HPDE6-E6E7 (cell line): ENCODE results near the gene PUM2.
A peak's percentile ranks its signal among the peaks of the same experiment; 100 is the strongest.

ENCODE experiments used
- DNase-seq: peaks from one replicate; pipeline ENCODE4 v3.0.0; 2011; ENCODE audit warnings: missing footprints; ENCODE audit errors: extremely low spot score

The PUM2 gene

DNA sequence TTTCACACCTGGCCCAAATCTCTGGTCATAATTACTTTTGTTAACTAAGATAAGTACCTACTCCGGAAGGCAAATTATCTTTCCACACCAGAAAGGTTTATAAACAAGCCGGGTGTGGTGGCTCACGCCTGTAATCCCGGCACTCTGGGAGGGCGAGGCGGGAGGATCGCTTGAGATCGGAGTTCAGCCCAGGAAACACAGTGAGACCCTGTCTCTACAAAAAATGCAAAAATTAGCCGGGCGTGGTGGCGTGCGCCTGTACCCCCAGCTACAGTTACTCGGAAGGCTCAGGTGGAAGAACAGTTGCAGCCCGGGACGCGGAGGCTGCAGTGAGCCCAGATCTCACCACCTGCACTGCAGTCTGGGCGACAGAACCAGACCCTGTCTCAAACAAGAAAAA lies 2.1 kb downstream of the PUM2 start:
- no peak for DNase-seq

DNA sequence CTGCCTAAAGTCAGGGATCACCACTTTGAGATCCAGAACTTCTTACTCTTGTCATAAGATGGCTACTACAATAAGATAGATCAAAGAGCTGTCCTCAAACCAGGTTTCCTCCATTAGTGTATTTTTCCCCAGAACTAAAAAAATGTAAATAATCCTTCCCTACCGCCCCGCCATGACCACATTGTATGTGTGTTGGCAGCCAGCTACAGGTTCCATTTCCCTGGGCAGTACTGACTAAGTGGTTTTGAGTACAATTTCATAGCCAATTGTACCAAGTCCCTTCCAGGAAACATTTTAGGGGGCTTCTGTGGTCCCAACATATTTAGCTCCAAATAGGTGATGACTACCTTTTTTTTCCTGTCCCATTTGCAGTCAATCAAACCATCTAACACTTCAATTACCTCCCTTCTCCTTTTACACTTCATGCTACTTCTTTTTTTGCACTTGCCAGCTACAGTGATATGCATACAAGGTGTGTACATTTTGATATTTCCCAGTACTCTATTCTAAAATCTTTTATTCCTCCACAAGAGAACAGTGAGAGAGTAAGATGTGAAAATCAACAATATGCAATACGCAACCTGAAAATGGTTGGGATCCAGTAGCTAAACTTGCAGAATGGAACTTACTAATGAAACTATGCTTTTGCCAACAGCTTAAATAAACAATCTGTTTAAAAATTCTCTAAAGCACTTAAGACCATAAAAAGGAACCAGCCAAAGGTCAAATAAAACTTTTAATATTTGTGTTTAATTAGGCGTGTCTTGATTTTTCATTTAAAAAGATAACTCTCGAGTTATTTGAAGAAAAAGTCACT lies 3.9 kb downstream of the PUM2 start:
- DNase-seq = no peak

DNA sequence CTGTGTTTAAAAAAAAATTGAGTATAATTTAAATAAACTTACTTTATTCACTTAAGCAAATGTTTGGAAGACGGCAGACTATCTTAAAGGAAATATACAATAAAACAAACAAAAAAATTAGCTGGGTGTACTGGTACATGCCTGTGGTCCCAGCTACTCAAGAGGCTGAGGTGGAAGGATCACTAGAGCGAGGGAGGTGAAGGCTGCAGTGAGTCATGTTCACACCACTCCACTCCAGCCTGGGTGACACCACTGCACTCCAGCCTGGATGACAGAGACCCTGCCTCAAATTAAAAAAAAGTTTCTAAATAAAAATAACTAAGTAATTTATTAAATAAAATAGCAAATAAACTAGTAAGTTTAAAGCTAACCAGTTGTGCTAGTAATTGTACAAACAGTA lies 7.5 kb downstream of the PUM2 start:
- no peak for DNase-seq

DNA sequence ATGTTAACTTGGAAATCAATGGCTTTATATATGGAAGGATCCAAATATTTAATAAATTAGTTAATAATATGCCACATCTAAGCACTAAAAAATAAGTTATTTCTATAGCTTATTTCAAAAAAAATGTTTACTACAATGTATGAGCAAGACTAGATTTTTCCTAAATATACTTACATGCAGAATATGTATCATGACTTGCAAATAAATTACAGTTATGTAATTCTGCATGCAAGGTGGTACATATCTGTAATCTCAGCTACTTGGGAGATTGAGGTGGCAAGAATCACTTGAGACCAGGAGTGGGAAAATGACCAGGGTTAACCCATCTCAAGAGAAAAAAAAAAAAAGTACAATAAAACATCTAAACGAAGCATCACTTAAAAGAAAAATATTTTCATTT lies 11.6 kb downstream of the PUM2 start:
- no peak for DNase-seq

DNA sequence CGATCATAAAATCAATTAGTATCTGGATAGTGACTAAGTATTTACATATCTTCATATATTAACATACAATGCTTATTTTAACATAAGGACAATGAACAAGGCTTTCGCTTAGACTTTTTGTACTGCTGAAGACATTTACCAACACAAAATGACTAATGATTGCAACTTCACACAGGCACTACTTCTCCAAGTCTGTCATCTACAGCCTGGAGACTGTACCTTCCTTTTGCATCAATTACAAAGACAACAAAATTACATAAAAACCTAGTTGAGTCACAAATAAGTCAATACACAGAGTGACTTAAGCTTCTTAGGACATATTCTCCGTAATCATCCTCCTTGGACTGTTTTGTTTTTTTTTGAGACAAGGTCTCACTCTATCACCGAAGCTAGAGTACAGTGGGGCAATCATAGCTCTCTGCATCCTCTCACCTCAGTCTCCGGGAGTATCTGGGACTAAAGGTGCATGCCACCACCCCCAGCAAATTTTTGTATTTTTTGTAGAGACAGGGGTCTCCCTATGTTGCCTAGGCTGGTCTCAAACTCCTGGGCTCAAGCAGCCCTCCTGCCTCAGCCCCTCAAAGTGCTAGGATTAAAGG lies 15.9 kb downstream of the PUM2 start:
- no peak for DNase-seq

DNA sequence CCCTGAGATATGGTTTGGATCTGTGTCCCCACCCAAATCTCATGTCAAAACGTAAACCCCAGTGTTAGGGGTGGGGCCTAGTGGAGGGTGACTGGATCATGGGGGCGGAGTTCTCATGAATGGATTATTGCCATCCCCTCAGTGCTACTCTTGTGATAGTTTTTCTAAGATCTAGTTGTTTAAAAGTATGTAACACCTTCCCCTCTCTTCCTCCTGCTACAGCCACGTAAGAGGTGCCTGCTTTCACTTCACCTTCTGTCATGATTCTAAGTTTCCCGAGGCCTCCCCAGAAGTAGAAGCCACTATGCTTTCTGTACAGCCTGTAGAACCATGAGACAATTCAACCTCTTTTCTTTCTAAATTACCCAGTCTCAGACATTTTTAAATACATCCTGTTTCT lies 16.9 kb downstream of the PUM2 start:
- no peak for DNase-seq

DNA sequence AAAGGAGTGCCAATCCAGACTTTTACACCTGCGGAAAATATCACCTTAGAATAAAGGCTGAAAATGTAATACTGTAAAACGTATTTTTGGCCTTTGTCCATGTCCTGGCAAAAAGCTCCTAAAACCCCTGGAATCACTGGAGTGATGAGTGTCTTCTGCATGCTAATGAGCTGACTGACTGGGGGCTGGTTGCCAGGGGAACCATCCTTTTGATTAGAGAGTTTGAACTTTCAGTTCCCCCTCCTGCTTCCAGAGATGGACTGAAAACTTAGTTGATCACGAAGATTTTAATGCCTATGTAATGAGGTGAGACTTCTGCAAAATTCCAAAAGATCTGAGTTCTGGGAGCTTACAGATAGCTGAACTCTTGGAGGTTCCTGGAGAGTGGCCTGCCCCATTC lies 20.5 kb downstream of the PUM2 start:
- no peak for DNase-seq

DNA sequence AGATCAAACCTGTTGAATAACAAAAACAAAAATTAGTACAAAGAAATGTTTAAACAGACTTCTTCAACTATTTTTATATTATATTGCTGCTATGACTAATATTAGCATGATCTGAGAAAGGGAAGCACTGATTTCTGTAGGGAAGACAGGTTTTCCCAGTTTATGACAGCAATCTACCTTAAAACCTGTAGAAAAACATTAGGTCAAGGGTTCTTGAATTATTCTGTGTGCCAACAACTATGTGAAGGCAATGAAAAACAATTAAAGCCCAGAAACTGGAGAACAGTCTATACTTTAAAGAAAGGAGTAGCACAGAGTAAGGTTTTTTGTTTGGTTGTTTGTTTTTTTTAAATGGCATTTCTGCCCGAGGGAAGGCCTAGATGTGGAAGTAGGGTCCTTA lies 23.3 kb downstream of the PUM2 start:
- peak; percentile 39 for DNase-seq

DNA sequence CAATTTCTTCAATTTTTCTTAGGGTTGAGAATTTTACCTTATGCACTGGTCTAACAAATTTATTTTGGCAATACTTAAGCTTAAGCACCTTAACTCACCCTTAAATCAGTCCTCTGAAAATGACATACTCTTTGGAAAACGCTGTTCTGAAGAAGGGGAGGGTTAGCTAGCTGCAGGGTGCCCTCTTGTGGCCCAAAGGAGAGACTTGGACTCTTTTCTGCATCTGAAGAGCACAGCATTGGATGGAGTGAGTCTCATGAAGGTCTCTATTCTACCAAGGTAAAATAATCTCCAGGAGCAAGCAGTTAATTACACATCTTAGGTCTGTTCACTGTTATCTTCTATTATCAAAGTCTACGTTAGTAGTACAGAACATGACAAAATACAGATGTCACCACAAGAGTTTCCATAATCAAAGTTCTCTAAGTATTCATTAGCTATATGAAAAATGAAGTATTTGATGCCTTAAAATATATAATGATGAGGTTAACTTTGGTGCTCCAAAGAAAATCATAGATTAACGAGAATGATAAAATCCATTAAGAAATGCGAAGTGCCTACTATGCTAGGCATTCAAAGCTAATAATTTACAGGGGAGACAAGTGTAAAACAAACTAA lies 24.4 kb downstream of the PUM2 start:
- DNase-seq = peak; percentile 39

DNA sequence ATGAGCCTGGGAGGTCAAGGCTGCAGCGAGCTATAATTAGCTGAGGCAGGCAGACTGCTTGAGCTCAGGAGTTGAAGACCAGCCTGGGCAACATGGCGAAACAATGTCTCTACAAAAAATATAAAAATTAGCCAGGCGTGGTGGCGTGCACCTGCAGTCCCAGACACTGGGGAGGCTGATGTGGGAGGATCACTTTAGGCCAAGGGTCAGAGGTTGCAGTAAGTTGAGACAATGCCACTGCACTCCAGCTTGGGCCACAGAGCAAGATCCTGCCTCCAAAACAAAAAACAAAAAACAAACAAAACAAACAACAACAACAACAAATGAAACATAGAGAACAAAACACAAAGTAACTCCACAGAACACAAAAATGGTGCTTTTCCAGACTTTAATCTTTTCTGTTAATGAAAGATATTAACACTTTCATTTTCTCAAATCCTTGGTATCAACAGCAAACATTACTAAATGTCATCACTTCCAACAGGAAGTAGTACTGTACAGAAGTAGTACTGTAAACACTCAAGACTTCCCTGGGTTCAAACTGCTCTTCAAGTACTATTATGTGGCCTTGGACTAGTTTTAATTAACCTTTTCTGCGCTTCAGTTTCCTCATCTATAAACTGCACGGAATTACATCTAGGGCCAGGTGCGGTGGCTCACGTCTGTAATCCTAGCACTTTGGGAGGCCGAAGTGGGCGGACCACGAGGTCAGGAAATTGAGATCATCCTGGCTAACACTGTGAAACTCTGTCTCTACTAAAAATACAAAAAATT lies 27.9 kb downstream of the PUM2 start:
- no peak for DNase-seq

DNA sequence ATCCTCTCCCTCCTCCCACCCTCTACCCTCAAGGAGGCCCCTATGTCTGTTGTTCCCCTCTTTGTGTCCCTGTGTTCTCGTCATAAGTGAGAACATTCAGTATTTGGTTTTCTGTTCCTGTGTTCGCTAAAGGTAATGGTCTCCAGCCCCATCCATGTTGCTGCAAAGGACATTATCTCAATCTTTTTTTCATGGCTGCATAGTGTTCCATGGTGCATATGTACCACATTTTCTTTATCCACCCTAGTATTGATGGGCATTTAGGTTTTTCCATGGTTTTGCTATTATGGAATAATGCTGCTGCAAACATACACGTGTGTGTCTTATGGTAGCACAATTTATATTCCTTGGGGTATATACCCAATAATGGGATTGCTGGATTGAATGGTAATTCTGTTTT lies 33.0 kb downstream of the PUM2 start:
- no peak for DNase-seq

DNA sequence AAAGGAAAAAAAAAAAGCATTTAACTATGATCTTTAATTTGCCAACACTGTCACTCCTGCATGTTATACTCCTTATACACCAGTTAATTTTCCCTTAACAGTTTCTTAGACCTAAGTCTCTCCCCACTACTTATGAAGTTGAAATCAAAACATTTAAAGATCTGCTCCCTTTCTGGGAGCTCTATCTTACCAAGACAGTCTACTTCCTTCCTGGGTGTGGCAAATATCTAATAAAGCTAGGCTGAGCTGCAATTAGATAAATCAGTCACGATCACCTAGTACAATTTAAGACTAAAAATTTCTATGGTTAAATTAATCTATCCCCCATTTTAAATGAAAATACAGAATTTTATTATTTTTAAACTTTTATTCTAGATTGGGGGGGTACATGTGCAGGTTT lies 33.4 kb downstream of the PUM2 start:
- DNase-seq = no peak

DNA sequence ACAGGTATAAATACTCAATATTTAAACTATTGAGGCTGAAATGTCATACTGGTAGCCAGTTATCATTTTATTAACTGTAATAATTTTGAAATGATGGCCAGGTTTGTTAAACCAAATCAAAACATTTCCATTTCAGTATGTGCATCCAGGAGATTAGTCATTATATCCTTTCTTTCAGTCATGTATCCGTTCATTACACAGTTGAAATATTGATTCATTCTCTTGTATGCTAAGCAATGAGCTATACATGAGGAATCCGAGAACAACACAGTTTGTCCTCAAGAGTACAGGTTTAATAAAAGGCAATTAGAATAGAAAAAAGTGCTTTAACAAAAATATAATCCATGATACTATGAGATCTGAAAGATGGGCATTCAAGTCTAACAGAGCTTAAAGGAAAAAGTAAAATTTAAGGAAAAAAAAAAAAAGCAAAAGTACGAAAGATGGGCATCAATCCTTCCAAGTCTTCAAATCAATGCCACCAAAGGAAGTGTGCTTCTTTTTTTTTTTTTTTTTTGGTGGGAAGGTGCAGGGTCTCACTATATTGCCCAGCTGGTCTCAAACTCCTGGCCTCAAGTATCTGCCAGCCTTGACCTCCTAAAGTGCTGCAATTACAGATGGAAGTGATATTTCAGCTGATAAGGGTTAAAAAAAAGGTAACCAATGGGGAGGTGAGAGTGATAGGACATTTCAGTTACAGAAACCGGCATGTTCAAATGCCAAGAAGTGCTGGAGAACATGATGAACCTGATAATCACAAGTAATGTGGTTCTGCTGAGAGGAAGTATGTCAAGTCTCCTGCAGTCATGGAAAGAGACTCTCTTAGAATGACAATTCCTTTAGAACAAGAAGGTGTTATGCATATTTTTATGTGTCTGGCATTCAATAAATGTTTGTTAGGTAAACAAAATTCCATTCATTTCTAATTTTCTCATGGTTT lies 35.8 kb downstream of the PUM2 start:
- no peak for DNase-seq

DNA sequence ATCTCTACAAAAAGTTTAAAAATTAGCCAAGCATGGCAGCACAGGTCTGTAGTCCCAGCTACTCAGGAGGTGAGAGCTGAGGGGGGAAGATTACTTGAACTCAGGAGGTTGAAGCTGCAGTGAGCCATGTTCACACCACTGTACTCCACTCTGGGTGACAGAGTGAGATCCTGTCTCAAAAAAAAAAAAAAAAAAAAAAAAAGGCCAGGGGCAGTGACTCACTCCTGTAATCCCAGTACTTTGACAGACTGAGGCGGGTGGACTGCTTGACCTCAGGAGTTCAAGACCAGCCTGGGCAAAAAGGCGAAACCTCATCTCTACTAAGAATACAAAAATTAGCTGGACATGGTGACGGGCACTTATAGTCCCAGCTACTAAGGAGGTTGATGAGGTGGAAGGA lies 37.0 kb downstream of the PUM2 start:
- DNase-seq = no peak

DNA sequence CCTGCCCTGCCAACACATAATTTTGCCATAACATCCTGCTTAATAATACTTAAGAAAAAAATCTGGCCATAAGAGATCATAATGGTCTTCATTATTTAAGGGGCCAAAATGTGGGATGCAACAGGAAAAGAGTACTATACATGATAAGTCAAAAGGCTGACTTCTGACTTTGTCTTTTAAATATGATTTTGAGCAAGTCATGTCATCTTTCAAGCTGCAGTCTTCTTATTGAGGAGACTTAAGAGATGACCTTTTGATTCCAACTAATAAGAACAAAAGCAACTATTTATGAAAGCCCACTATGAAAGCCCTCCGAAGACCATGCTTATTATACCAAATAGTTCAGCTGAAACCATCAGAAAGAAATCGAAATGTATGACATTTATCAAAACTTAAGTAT lies 41.6 kb downstream of the PUM2 start:
- DNase-seq = no peak

DNA sequence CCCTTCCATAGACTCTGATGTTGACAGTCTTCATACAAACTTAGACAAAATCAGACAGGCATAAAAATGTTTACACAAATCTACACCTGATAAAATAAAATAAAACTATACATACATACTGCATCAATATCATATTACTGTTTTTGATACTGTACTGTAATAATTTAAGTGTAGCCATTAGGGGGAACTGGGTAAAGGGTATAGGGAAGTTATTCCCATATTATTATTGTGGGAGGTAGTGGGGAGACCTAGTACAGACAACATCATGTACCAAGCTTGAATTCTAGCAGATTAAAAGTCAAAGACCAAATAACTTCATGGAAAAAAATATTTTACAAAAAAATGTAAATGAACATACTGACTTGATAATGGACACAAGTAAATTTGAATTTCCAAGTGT lies 43.3 kb downstream of the PUM2 start:
- DNase-seq = no peak

DNA sequence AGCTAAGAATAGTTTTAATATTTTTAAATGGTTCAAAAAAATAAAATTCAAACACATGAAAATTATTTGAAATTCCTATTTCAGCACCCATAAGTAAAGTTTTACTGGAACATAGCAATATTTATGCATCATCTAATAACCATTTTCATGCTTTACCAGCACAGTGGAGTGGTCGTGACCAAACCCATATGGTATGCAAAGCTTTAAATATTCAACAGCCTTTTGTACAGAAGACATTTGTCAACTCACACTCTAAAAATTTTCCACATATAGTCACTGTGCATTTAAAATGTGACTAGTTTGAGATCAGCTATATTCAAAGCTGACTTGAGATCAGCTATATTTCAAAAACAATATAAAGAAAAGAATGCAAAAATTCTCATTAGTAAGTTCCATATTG lies 46.2 kb downstream of the PUM2 start:
- no peak for DNase-seq

DNA sequence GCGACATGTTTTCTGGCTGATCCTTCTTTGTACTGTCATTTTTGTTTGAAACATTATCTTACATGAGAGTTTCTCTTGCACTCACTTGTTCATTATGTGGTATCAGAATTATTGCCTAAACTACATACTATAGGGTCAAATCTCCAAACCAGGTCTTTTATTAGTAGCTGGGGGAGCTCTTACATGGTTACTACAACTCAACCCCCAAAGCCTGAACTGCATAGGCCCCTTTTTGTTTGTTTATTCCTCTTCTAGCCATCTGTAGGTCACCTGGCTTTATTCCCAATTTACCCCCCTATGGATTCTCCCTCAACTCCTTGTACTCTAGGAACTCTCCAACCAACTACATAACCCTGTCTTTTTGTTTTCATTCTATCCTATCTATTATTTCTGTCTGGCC lies 46.7 kb downstream of the PUM2 start:
- DNase-seq = no peak

DNA sequence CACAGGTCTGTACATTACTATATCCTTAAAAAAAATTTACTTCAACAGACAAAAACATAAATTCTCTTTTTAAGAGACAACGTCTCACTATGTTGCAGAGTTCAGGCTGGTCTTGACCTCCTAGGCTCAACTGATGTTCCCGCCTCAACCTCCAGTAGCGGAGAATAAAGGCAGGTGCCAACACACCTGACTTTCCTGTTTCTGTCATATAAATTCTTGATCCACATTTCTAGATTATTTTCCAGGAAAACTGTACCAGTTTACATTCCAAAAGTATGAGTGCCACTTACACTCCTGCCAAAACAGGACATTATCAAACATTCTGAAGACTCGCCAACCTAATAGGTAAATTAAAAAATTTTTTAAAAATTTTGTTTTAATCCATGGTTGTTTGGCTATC lies 48.6 kb downstream of the PUM2 start:
- no peak for DNase-seq

DNA sequence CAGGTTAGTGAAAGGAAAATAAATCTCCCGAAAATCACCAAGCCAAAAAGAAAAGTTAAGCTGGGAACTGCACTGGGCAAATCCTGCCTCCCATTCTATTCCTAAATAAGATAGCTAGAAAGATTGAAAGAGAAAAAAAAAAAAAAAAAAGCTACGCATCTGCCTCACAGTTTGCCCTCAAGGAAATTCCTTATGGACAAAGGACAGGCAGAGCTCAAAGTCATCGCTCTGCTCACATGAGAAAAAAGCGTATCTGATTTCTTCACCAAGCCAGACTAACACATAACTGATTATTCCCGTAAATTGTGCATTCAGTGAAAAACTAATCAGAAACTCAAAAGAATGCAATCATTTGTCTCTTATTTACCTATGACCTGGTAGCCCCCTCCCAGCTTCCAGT lies 50.0 kb downstream of the PUM2 start:
- DNase-seq = no peak

DNA sequence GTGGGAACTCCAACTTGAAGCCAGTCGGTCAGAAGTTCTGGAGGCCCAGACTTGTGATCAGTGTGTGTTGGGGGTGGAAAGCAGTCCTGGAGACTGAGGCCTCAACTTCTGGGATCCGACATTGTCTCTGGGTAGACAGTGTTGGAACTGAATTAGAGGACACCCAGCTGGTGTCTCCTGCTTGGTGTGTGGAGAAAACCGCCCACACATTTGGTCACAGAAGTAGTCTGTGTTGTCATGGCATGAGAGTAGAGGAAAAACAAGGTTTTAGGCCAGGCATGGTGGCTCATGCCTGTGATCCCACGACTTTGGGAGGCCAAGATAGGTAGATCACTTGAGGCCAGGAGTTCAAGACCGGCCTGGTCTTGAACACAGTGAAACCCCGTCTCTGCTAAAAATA lies 51.5 kb downstream of the PUM2 start:
- DNase-seq = no peak
